Caco-2 (cell line): ENCODE data around the gene PHF21A. TPM values are rescaled to one million over a fixed set of nuclear protein-coding genes. Genes with fewer than 3 reads are reported as not detected.

Experiments
- BruUV-seq: library from RNA; stranded (reverse); fragments of 400-500 nt; replicated peaks from 2 replicates; lab custom pipeline; 2021; lab: Mats Ljungman, UMichigan
- CTCF ChIA-PET: fragments of 300-600 bp; sonication (Branson Sonifier 250); formaldehyde crosslinking; loops from one replicate; lab custom pipeline; 2022; ENCODE audit warnings: antibody characterized with exemption; lab: Charles Lee
- POLR2A ChIA-PET: fragments of 300-600 bp; sonication (Branson Sonifier 250); formaldehyde crosslinking; loops from one replicate; lab custom pipeline; 2022; ENCODE audit warnings: antibody characterized with exemption; lab: Charles Lee
- DNase-seq, 2 experiments: peaks; one replicate each; pipeline versions ENCODE4 v3.0.0 to v3.0.0-alpha.2; 2020 to 2022
- H3K27me3 ChIP-seq: replicated peaks from 2 replicates; pipeline ENCODE4 v1.6.0; 2011; ENCODE audit warnings: low read length; ENCODE audit not compliant: control insufficient read depth, insufficient read depth
- H3K36me3 ChIP-seq: 2 replicates; pipeline ENCODE4 v1.5.1; 2011; ENCODE audit warnings: low read length; ENCODE audit not compliant: control insufficient read depth, insufficient read depth
- H3K4me1 ChIP-seq: fragments of 250-450 bp; sonication (Bioruptor Pico); 2 replicates; pipeline ENCODE4 v1.5.1; 2020; ENCODE audit warnings: mild to moderate bottlenecking
- H3K4me3 ChIP-seq: 2 replicates; pipeline ENCODE4 v1.5.1; 2011; ENCODE audit warnings: low read depth, mild to moderate bottlenecking, control low read depth, low read length
- H3K9me3 ChIP-seq: fragments of 250-450 bp; sonication (Bioruptor Pico); 2 replicates; pipeline ENCODE4 v1.5.1; 2020; ENCODE audit warnings: mild to moderate bottlenecking, moderate library complexity
- H3K27ac Mint-ChIP-seq: one replicate; pipeline ENCODE4 v1.8.0; 2022; ENCODE audit warnings: mixed read lengths; ENCODE audit not compliant: unreplicated experiment
- H3K27me3 Mint-ChIP-seq: one replicate; pipeline ENCODE4 v1.8.0; 2022; ENCODE audit warnings: mixed read lengths; ENCODE audit not compliant: insufficient read depth, unreplicated experiment
- H3K36me3 Mint-ChIP-seq: one replicate; pipeline ENCODE4 v1.8.0; 2022; ENCODE audit warnings: mild to moderate bottlenecking, mixed read lengths; ENCODE audit not compliant: insufficient read depth, unreplicated experiment
- H3K4me1 Mint-ChIP-seq: one replicate; pipeline ENCODE4 v1.8.0; 2022; ENCODE audit warnings: low read depth, mixed read lengths; ENCODE audit not compliant: unreplicated experiment
- H3K4me3 Mint-ChIP-seq: one replicate; pipeline ENCODE4 v1.8.0; 2022; ENCODE audit warnings: mild to moderate bottlenecking, moderate library complexity, mixed read lengths; ENCODE audit not compliant: unreplicated experiment
- H3K9me3 Mint-ChIP-seq: one replicate; pipeline ENCODE4 v1.8.0; 2022; ENCODE audit warnings: mixed read lengths; ENCODE audit not compliant: unreplicated experiment
- intact Hi-C: fragments of 100-400 bp; cut with micrococcal nuclease; formaldehyde crosslinking; loops from one replicate; pipeline ENCODE4 v1.10.0; 2022; ENCODE audit not compliant: unreplicated experiment
- total RNA-seq: library from RNA; stranded (reverse); gene quantifications from 2 replicates; pipeline ENCODE4 v1.2.3, GENCODE V29; 2022
- TF ChIP-seq, protein P1 (sequence below), 2 experiments: fragments of 200-600 bp in 1 of 2; IDR thresholded peaks; 1 replicate in 1 of 2; 2 replicates in 1 of 2; pipeline versions ENCODE4 v1.5.1 to v1.8.0; 2011 to 2022; ENCODE audit warnings: antibody characterized with exemption in 1 of 2, control low read depth in 1 of 2, inconsistent platforms in 1 of 2, low read depth in 1 of 2, low read length in 1 of 2, mild to moderate bottlenecking in 1 of 2, moderate library complexity in 1 of 2; ENCODE audit not compliant: insufficient read depth in 1 of 2, severe bottlenecking in 1 of 2, unreplicated experiment in 1 of 2

PHF21A gene
- total RNA-seq, 1 experiment from 2014 or later, result 20.0 TPM

DNA sequence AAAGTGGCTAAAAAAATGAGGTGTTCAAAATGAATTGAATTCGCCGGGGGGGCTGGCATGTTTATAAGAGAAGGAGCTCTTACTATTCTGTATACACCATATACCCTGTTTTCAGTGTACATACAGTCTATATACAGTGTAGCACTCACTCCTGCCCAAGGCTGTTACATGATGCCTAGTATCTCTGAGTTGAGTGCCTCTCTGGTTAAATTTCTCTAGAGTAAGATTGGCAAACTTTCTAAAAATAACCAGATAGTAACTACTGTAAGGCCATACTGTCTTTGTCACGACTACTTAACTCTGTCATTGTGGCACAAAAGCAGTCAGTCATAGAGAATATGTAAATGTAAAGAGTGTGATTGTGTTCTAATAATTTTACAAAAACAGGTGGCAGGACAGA is 58.1 kb downstream of the PHF21A start:
- Mint-ChIP-seq H3K27me3 (no peaks in the 10 kb centered on the region), H3K4me3 (no peak overlapping the region), H3K9me3 (no peaks in the 10 kb centered on the region), H3K27ac (no peak overlapping the region), H3K36me3 (peaks cover 6% of the 10 kb centered on the region), H3K4me1 (no peaks in the 10 kb centered on the region)
- BruUV-seq, result no TSS peak
- no peak for DNase-seq
- H3K27me3 ChIP-seq, result no peaks in the 10 kb centered on the region
- CTCF ChIA-PET, result no interaction called here
- no peaks in the 10 kb centered on the region for H3K9me3 ChIP-seq
- no peaks in the 10 kb centered on the region for H3K4me1 ChIP-seq
- H3K36me3 ChIP-seq, result no peaks in the 10 kb centered on the region
- H3K4me3 ChIP-seq, result no peak overlapping the region
- TF ChIP-seq, protein P1, sequence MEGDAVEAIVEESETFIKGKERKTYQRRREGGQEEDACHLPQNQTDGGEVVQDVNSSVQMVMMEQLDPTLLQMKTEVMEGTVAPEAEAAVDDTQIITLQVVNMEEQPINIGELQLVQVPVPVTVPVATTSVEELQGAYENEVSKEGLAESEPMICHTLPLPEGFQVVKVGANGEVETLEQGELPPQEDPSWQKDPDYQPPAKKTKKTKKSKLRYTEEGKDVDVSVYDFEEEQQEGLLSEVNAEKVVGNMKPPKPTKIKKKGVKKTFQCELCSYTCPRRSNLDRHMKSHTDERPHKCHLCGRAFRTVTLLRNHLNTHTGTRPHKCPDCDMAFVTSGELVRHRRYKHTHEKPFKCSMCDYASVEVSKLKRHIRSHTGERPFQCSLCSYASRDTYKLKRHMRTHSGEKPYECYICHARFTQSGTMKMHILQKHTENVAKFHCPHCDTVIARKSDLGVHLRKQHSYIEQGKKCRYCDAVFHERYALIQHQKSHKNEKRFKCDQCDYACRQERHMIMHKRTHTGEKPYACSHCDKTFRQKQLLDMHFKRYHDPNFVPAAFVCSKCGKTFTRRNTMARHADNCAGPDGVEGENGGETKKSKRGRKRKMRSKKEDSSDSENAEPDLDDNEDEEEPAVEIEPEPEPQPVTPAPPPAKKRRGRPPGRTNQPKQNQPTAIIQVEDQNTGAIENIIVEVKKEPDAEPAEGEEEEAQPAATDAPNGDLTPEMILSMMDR (IDR thresholded peaks at IDR 0.05; ENCODE audit: insufficient read depth in 1 of 2, low read depth in 1 of 2, low read length in 1 of 2, severe bottlenecking in 1 of 2, unreplicated experiment in 1 of 2), result no peak
- intact Hi-C loops, result no loop called here
- POLR2A ChIA-PET, result no interaction called here

DNA sequence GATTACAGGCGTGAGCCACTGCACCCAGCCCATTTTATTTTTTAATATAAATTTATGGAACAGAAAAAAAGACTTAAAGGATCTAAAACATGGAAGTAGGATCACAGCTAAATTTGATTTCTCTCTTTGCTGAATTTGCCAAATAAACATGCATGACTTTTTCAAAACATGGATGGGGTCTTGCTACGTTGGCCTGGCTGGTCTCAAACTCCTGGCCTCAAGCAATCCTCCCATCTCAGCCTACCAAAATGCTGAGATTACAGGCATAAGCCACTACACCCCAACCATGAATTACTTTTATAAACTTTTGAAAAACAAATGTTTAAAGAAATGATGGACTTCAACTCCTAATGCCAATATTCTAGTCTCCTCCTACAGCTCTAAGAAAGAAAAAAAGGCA is 61.2 kb downstream of the PHF21A start:
- TF ChIP-seq, protein P1 (IDR thresholded peaks at IDR 0.05; ENCODE audit: insufficient read depth in 1 of 2, low read depth in 1 of 2, low read length in 1 of 2, severe bottlenecking in 1 of 2, unreplicated experiment in 1 of 2), result no peak
- no peak overlapping the region for H3K4me3 ChIP-seq
- no peaks in the 10 kb centered on the region for H3K9me3 Mint-ChIP-seq
- no peaks in the 10 kb centered on the region for H3K27me3 Mint-ChIP-seq
- H3K9me3 ChIP-seq, result no peaks in the 10 kb centered on the region
- no peaks in the 10 kb centered on the region for H3K36me3 ChIP-seq
- no TSS peak for BruUV-seq
- ChIA-PET POLR2A (no interaction called here), CTCF (no interaction called here)
- H3K36me3 Mint-ChIP-seq, result no peaks in the 10 kb centered on the region
- no peak for DNase-seq
- H3K27me3 ChIP-seq, result no peaks in the 10 kb centered on the region
- H3K27ac Mint-ChIP-seq, result no peak overlapping the region
- no peak overlapping the region for H3K4me3 Mint-ChIP-seq
- intact Hi-C loops, result no loop called here
- no peaks in the 10 kb centered on the region for H3K4me1 ChIP-seq
- no peaks in the 10 kb centered on the region for H3K4me1 Mint-ChIP-seq

DNA sequence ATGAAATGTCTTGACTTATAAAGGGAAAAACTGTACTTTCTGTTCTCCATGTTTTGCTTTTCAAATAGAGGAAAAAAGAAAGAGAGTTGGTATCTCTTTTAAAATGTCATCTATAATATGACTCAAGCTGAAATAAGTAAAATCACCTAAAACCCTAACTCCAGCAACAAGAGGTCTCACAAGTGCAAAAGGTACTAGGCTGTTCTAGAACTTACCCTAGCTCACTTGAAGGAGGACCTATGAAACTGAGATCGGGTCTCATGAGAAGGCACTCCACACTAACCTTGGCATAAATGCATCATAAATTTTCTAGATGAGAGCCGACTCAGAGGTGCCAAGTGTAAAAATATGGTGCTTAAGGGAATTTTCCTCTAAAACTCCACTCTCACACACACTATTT is 63.8 kb downstream of the PHF21A start:
- no peak for DNase-seq
- Mint-ChIP-seq H3K27me3 (no peaks in the 10 kb centered on the region), H3K9me3 (no peaks in the 10 kb centered on the region), H3K27ac (no peak overlapping the region), H3K4me3 (no peak overlapping the region), H3K4me1 (no peaks in the 10 kb centered on the region), H3K36me3 (no peaks in the 10 kb centered on the region)
- Histone ChIP-seq H3K27me3 (no peaks in the 10 kb centered on the region), H3K9me3 (no peaks in the 10 kb centered on the region), H3K36me3 (no peaks in the 10 kb centered on the region), H3K4me3 (no peak overlapping the region), H3K4me1 (no peaks in the 10 kb centered on the region)
- no TSS peak for BruUV-seq
- TF ChIP-seq, protein P1 (IDR thresholded peaks at IDR 0.05; ENCODE audit: insufficient read depth in 1 of 2, low read depth in 1 of 2, low read length in 1 of 2, severe bottlenecking in 1 of 2, unreplicated experiment in 1 of 2), result no peak
- intact Hi-C loops, result no loop called here
- CTCF ChIA-PET, result interaction anchor here (0.6 kb wide), 1 partner anchor 215 kb away, joined by 3 read pairs; no protein-coding TSS in a partner anchor
- POLR2A ChIA-PET, result no interaction called here
